ENCODE measurements around the gene NDUFB6. TPM values are rescaled to one million over a fixed set of nuclear protein-coding genes. Genes with fewer than 3 reads are reported as not detected.

NDUFB6 gene
- total RNA-seq, 1 donor from 2014 or later: 29.7 TPM

- DNase-seq: no peak
Observed at GRCh38 chr9:32516241-32516640, 56.7 kb downstream of the NDUFB6 start.

GRCh38 chr9:32508728-32509127 lies 64.2 kb downstream of the NDUFB6 start:
- DNase-seq: no peak

DNA sequence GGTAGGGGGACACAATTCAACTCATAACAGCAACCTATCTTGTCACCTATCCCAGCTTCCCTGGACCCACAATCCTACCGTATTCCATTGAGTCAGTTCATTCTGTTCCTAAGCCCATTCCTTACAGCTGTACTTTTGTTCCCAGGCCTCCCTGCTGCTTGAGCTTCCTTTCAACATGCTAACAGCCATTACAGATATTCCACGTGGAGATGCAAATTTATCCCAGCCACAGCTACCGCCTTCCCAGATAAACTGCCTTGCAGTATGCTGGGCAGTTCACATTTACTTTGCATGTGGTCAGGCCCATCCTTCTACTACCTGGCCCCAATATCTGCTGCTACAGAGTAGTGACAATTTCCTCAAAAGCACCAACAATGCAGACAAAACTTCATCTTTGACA lies 70.0 kb downstream of the NDUFB6 start:
- no peak for DNase-seq

Other genes starting within 250 kb of the NDUFB6 start
- 22.7 TPM for gene ACO1, start 188.5 kb downstream of the NDUFB6 start, total RNA-seq
- gene RIGI, start 47.0 kb downstream of the NDUFB6 start, total RNA-seq: 9.1 TPM
- gene SMIM27, start 20.8 kb downstream of the NDUFB6 start, total RNA-seq: 2.3 TPM
- gene TOPORS, start 20.6 kb downstream of the NDUFB6 start, total RNA-seq: 29.6 TPM
- under 0.01 TPM for gene TAF1L, start 62.5 kb upstream of the NDUFB6 start, total RNA-seq
- 0.39 TPM for gene TMEM215, start 210.4 kb upstream of the NDUFB6 start, total RNA-seq

Data from skin of body (tissue), 2 donors.